Measurements from ENCODE around the gene STRIP1. TPM values are rescaled to one million over a fixed set of nuclear protein-coding genes. Genes with fewer than 3 reads are reported as not detected.

The STRIP1 gene
- total RNA-seq, 2 donors from 2014 or later = 64.9 to 66.1 TPM

- peaks cover 94% of the 10 kb centered on the region for H3K36me3 ChIP-seq (ENCODE audit: control insufficient read depth, insufficient read depth, low read length)
- no peak overlapping the region for H3K27ac Mint-ChIP-seq
Measured at GRCh38 chr1:110047463-110047862, 13.0 kb downstream of the STRIP1 start.

DNA sequence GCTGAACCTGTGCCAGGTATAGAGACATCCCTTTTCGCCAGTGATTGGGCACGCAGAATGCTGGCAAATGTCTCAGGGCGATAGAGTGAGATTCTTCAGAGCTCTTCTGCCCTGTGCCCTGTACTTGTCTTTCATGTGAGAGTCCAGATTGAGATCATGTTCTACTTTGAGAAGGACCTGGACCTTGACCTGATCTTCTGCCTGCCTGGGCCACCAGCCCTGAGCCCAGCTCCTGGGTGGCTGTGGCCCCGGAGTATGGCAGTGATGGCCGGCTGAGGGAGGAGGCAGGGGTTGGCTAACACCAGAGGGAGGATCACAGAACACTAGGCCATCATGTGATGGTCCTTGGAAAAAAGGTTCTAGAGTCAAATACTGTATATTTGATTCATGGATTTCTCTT, 13.8 kb downstream of the STRIP1 start:
- Mint-ChIP-seq H3K9me3 (no peaks in the 10 kb centered on the region), H3K27ac (no peak overlapping the region), H3K36me3 (ENCODE audit: low read depth) (peaks cover 82% of the 10 kb centered on the region), H3K4me3 (no peak overlapping the region), H3K4me1 (no peaks in the 10 kb centered on the region), H3K27me3 (ENCODE audit: insufficient read depth) (no peaks in the 10 kb centered on the region)
- Histone ChIP-seq H3K9ac (ENCODE audit: extremely low read depth, low read length, poor library complexity, severe bottlenecking) (no peak overlapping the region), H3K27ac (ENCODE audit: low read depth, low read length) (no peak overlapping the region), H3K9me3 (ENCODE audit: control insufficient read depth, low read length) (no peaks in the 10 kb centered on the region), H3K4me3 (ENCODE audit: low read length) (no peak overlapping the region), H3K36me3 (ENCODE audit: control insufficient read depth, insufficient read depth, low read length) (peaks cover 91% of the 10 kb centered on the region), H3K27me3 (ENCODE audit: control insufficient read depth, insufficient read depth, low read length, poor library complexity, severe bottlenecking) (no peaks in the 10 kb centered on the region), H3K4me1 (ENCODE audit: control insufficient read depth, insufficient read depth, low read length) (no peaks in the 10 kb centered on the region)
- TF ChIP-seq CTCF (conservative IDR thresholded peaks at IDR 0.05) = no peak
- 89 to 95% methylated on average over 4 to 5 of the region's 5 CpGs for WGBS, 2 experiments (ENCODE audit: insufficient coverage in 1 of 2, insufficient read length in 1 of 2)
- no peak for DNase-seq

More at GRCh38 chr1:110047463-110047862, 13.0 kb downstream of the STRIP1 start:
- no peak overlapping the region for H3K4me3 Mint-ChIP-seq
- WGBS, 2 experiments (ENCODE audit: insufficient coverage in 1 of 2, insufficient read length in 1 of 2) = 81 to 93% methylated on average over 3 of the region's 3 CpGs
- Histone ChIP-seq H3K4me1 (ENCODE audit: control insufficient read depth, insufficient read depth, low read length) (no peaks in the 10 kb centered on the region), H3K9ac (ENCODE audit: extremely low read depth, low read length, poor library complexity, severe bottlenecking) (no peak overlapping the region), H3K27ac (ENCODE audit: low read depth, low read length) (no peak overlapping the region), H3K9me3 (ENCODE audit: control insufficient read depth, low read length) (no peaks in the 10 kb centered on the region), H3K4me3 (ENCODE audit: low read length) (no peak overlapping the region), H3K27me3 (ENCODE audit: control insufficient read depth, insufficient read depth, low read length, poor library complexity, severe bottlenecking) (no peaks in the 10 kb centered on the region)
- no peaks in the 10 kb centered on the region for H3K4me1 Mint-ChIP-seq
- no peaks in the 10 kb centered on the region for H3K27me3 Mint-ChIP-seq (ENCODE audit: insufficient read depth)
- H3K9me3 Mint-ChIP-seq = no peaks in the 10 kb centered on the region
- peak; percentile 43 for TF ChIP-seq CTCF (conservative IDR thresholded peaks at IDR 0.05)
- H3K36me3 Mint-ChIP-seq (ENCODE audit: low read depth) = peaks cover 85% of the 10 kb centered on the region
- DNase-seq = no peak

DNA sequence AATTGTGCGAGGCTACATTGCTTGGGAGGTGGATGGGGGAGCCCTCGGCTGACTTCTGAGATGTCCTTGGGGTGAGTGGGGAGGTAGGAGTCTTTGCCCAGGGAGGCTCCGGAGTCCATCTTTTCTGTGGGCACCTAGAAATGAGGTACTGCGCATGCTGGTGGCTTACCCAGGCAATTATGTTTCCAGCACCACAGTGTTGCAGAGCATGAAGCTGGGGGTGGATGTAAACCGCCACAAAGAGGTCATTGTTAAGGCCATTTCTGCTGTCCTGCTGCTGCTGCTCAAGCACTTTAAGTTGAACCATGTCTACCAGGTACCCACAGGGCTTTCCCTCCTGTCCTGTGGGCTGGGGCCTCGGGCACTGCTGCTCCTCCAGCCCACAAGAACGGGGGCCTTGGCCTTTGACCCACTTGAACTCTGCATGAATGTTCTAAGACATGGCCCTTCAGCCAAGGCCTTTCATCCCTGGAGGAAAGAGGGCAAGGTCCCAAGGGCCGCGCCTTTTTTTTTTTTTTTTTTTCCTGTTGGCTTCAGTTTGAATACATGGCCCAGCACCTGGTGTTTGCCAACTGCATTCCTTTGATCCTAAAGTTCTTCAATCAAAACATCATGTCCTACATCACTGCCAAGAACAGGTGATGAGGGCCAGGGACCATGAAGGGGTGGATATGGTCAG, 14.6 kb downstream of the STRIP1 start:
- no peak overlapping the region for H3K9ac ChIP-seq (ENCODE audit: extremely low read depth, low read length, poor library complexity, severe bottlenecking)
- H3K27ac Mint-ChIP-seq = no peak overlapping the region
- TF ChIP-seq CTCF (conservative IDR thresholded peaks at IDR 0.05) = no peak
- no peak overlapping the region for H3K4me3 Mint-ChIP-seq
- H3K4me3 ChIP-seq (ENCODE audit: low read length) = no peak overlapping the region
- H3K9me3 Mint-ChIP-seq = no peaks in the 10 kb centered on the region
- no peaks in the 10 kb centered on the region for H3K4me1 ChIP-seq (ENCODE audit: control insufficient read depth, insufficient read depth, low read length)
- H3K27me3 Mint-ChIP-seq (ENCODE audit: insufficient read depth) = no peaks in the 10 kb centered on the region
- H3K4me1 Mint-ChIP-seq = no peaks in the 10 kb centered on the region
- peaks cover 80% of the 10 kb centered on the region for H3K36me3 Mint-ChIP-seq (ENCODE audit: low read depth)
- H3K9me3 ChIP-seq (ENCODE audit: control insufficient read depth, low read length) = no peaks in the 10 kb centered on the region
- H3K36me3 ChIP-seq (ENCODE audit: control insufficient read depth, insufficient read depth, low read length) = peaks cover 90% of the 10 kb centered on the region
- 94 to 96% methylated on average over 7 to 9 of the region's 9 CpGs for WGBS, 2 experiments (ENCODE audit: insufficient coverage in 1 of 2, insufficient read length in 1 of 2)
- H3K27me3 ChIP-seq (ENCODE audit: control insufficient read depth, insufficient read depth, low read length, poor library complexity, severe bottlenecking) = no peaks in the 10 kb centered on the region
- DNase-seq = no peak
- H3K27ac ChIP-seq (ENCODE audit: low read depth, low read length) = no peak overlapping the region

Data from endodermal cell (in vitro differentiated cells).